Measurements from ENCODE around the gene CGB7. TPM values are rescaled to one million over a fixed set of nuclear protein-coding genes. Genes with fewer than 3 reads are reported as not detected.

The CGB7 gene
- total RNA-seq, 3 donors from 2014 or later (not counting 1 experiment from before 2014, with no cell fraction given), result not detected

DNA sequence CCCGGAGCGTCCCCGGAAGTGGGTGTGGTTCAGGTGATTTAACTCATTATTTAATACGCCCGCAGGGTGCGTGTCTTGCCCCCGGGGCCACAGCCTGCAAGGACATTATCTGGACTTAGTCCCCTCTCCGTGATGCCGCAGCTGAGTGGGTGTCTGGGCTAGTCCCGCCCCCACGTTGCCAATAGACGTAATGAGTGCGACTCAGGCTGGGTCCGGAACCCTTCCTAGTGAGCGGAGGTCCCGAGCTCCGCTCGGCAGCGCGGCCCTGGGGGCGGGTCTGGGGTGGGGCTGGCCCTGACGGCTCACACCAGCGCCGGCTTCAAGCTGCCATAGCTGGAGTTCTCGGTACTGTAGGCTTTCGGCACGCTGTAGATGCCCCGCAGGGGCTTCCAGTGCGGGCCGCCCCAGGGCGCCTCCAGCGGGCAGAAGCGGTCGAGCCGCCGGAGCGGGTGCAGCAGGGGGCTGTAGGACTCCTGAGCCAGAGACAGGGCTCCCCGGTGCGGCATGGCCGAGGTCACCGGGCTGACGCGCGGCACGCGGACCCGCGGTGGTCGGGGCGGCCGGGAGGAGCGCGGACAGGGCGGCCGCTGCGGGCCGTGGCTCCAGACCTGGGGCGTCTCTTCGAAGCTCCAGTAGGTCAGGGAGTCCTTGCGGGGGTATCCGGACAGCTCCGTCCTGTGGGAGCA, 39.7 kb downstream of the CGB7 start:
- under 1% methylated on average over 62 of the region's 62 CpGs for WGBS (ENCODE audit: insufficient coverage)
- DNase-seq (peak; percentile 62 to 80), ATAC-seq (peak; percentile 82 to 84 (median 84))
- intact Hi-C loops (cut with micrococcal nuclease), result no loop called here
- H3K27me3 Mint-ChIP-seq (ENCODE audit: low read depth in 2 of 2), result peaks cover 0 to 7% of the 10 kb centered on the region in 2 donors
- Histone ChIP-seq H3K4me3 (ENCODE audit: low read length) (peak overlapping the region; percentile 50), H3K27me3 (ENCODE audit: control insufficient read depth, insufficient read depth, low read length) (peaks cover 3% of the 10 kb centered on the region), H3K27ac (ENCODE audit: low read length) (no peak overlapping the region), H3K36me3 (ENCODE audit: control insufficient read depth, insufficient read depth, low read length) (no peaks in the 10 kb centered on the region), H3K4me1 (ENCODE audit: control insufficient read depth, insufficient read depth, low read length) (peaks cover 33% of the 10 kb centered on the region), H3K9me3 (ENCODE audit: control insufficient read depth, insufficient read depth, low read length) (no peaks in the 10 kb centered on the region)
- peak overlapping the region in 1 of 2 donors; percentile 84 for H3K27ac Mint-ChIP-seq
- H3K4me1 Mint-ChIP-seq, result peaks cover 15 to 36% of the 10 kb centered on the region in 2 donors
- peak overlapping the region; percentile 86 for H3K4me3 Mint-ChIP-seq
- H3K36me3 Mint-ChIP-seq, result no peaks in the 10 kb centered on the region
- TF ChIP-seq, protein P1, sequence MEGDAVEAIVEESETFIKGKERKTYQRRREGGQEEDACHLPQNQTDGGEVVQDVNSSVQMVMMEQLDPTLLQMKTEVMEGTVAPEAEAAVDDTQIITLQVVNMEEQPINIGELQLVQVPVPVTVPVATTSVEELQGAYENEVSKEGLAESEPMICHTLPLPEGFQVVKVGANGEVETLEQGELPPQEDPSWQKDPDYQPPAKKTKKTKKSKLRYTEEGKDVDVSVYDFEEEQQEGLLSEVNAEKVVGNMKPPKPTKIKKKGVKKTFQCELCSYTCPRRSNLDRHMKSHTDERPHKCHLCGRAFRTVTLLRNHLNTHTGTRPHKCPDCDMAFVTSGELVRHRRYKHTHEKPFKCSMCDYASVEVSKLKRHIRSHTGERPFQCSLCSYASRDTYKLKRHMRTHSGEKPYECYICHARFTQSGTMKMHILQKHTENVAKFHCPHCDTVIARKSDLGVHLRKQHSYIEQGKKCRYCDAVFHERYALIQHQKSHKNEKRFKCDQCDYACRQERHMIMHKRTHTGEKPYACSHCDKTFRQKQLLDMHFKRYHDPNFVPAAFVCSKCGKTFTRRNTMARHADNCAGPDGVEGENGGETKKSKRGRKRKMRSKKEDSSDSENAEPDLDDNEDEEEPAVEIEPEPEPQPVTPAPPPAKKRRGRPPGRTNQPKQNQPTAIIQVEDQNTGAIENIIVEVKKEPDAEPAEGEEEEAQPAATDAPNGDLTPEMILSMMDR (IDR thresholded peaks at IDR 0.05), result peak; percentile 67
- H3K9me3 Mint-ChIP-seq, result no peaks in the 10 kb centered on the region

DNA sequence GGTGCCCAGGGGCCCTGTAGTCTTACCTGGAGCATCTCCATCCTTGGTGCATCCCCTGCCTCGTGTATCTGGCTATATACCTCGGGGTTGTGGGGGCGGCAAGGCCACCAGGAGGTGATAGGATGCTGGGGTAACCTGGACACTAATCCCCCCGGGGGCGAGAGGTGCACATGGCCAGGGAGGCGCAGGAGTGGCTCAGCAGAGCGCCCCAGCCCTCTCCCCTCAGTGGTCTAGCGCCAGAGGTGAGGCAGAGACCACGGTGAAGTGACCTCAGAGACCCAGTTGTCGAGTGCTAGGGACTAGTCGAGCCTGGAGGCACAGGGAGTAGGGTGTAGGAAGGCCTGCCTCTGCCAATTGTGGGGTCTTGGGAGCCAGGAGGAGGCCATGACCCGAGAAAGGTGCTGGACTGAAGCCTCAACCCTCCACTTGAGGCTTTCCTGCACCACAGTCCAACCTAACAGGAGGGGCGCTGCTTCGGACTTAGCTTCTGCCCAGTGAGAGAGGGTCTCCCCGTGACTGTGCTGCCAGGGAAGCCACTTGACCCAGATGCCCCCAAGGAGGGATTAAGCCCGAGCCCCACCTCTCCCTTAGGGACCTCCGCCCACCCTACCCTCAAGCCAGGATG, 40.4 kb downstream of the CGB7 start, which contains the start of gene LHB:
LHB (minus strand) TSS at position 51 of the 625 bp plus-strand sequence; CDS start at position 41, 10 bp downstream.
- Mint-ChIP-seq H3K4me3 (peak within 1 kb of the TSS; percentile 86), H3K27ac (peak within 1 kb of the TSS in 1 of 2 donors; percentile 84), H3K36me3 (no peaks in the 10 kb centered on the region), H3K27me3 (ENCODE audit: low read depth in 2 of 2) (peaks cover 0 to 7% of the 10 kb centered on the region in 2 donors), H3K9me3 (no peaks in the 10 kb centered on the region), H3K4me1 (peaks cover 15 to 36% of the 10 kb centered on the region in 2 donors)
- peak in 1 of 2 donors; percentile 8 for DNase-seq
- TF ChIP-seq, protein P1 (IDR thresholded peaks at IDR 0.05), result no peak
- Histone ChIP-seq H3K27ac (ENCODE audit: low read length) (no peak within 1 kb of the TSS), H3K9me3 (ENCODE audit: control insufficient read depth, insufficient read depth, low read length) (no peaks in the 10 kb centered on the region), H3K36me3 (ENCODE audit: control insufficient read depth, insufficient read depth, low read length) (no peaks in the 10 kb centered on the region), H3K27me3 (ENCODE audit: control insufficient read depth, insufficient read depth, low read length) (peaks cover 3% of the 10 kb centered on the region), H3K4me3 (ENCODE audit: low read length) (peak within 1 kb of the TSS; percentile 50), H3K4me1 (ENCODE audit: control insufficient read depth, insufficient read depth, low read length) (peaks cover 33% of the 10 kb centered on the region)
- intact Hi-C loops (cut with micrococcal nuclease), result no loop called here
- ATAC-seq, result no peak
- WGBS (ENCODE audit: insufficient coverage), result 67% methylated on average over 16 of the region's 17 CpGs

DNA sequence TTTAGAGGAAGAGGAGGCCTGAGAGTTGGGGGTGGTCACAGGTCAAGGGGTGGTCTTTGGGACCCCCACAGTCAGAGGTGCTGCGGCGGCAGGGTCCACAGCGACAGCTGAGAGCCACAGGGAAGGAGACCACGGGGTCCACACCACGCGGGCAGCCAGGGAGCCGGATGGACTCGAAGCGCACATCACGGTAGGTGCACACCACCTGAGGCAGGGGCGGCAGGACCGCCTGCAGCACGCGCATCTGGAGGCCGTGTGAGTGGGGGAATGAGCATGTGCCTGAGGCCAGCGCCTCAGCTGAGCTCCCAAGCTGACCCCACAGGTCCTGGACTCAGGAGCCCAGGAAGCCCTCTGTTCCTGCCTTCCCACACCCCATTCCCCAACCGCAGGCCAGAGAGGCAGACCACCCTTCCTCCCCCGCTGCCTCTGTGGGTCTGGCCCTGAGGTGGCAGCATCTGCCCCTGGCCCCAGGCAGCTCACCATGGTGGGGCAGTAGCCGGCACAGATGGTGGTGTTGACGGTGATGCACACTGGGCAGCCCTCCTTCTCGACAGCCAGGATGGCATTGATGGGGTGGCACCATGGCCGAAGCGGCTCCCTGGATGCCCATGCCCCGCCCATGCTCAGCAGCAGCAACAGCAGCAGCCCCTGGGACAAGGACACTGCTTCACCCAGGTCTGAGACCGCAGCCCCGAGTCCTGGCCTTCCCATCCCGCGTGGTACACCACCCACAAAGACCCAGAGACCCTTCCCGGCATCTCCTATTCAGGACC, 41.3 kb downstream of the CGB7 start:
- TF ChIP-seq, protein P1 (IDR thresholded peaks at IDR 0.05), result no peak
- Mint-ChIP-seq H3K4me3 (peak overlapping the region; percentile 49), H3K9me3 (no peaks in the 10 kb centered on the region), H3K27ac (no peak overlapping the region), H3K36me3 (no peaks in the 10 kb centered on the region), H3K27me3 (ENCODE audit: low read depth in 2 of 2) (peaks cover 0 to 7% of the 10 kb centered on the region in 2 donors), H3K4me1 (peaks cover 15 to 33% of the 10 kb centered on the region in 2 donors)
- intact Hi-C loops (cut with micrococcal nuclease), result no loop called here
- Histone ChIP-seq H3K27ac (ENCODE audit: low read length) (no peak overlapping the region), H3K9me3 (ENCODE audit: control insufficient read depth, insufficient read depth, low read length) (no peaks in the 10 kb centered on the region), H3K36me3 (ENCODE audit: control insufficient read depth, insufficient read depth, low read length) (peaks cover 6% of the 10 kb centered on the region), H3K4me3 (ENCODE audit: low read length) (no peak overlapping the region), H3K4me1 (ENCODE audit: control insufficient read depth, insufficient read depth, low read length) (peaks cover 33% of the 10 kb centered on the region), H3K27me3 (ENCODE audit: control insufficient read depth, insufficient read depth, low read length) (peaks cover 3% of the 10 kb centered on the region)
- DNase-seq (peak in 1 of 2 donors; percentile 6), ATAC-seq (no peak)
- WGBS (ENCODE audit: insufficient coverage), result 95% methylated on average over 16 of the region's 29 CpGs

Measured in natural killer cell (primary cell).